ENCODE measurements around the gene MRPL40.

Gene MRPL40

DNA sequence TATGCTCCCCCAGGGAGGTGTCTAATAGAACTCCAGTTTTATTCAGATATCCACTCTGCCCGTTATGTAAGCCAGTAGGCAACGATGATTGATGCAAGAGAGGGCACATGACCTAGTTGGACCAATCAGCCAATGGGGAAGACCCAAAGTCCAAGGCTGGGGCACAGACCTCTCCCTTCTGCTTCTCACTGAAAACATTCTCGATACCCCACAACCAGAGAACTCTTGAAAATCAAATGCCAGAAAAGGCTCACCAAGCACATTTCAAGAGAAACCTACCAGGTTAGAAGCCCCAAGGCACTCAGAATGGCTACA lies 8.2 kb upstream of the MRPL40 start:
- no peaks in the 10 kb centered on the region for H3K27me3 ChIP-seq (ENCODE audit: insufficient read depth, low read length, poor library complexity, severe bottlenecking)
- peak overlapping the region; percentile 29 for H3K4me2 ChIP-seq (ENCODE audit: low read depth, low read length, poor library complexity, severe bottlenecking)
- no peaks in the 10 kb centered on the region; the same call in 1 of the 2 replicates for H3F3A ChIP-seq (ENCODE audit: low read depth)
- no peak for TF ChIP-seq EZH2phosphoT487 (IDR thresholded peaks at IDR 0.05; ENCODE audit: borderline replicate concordance)
- TF ChIP-seq, protein P1, sequence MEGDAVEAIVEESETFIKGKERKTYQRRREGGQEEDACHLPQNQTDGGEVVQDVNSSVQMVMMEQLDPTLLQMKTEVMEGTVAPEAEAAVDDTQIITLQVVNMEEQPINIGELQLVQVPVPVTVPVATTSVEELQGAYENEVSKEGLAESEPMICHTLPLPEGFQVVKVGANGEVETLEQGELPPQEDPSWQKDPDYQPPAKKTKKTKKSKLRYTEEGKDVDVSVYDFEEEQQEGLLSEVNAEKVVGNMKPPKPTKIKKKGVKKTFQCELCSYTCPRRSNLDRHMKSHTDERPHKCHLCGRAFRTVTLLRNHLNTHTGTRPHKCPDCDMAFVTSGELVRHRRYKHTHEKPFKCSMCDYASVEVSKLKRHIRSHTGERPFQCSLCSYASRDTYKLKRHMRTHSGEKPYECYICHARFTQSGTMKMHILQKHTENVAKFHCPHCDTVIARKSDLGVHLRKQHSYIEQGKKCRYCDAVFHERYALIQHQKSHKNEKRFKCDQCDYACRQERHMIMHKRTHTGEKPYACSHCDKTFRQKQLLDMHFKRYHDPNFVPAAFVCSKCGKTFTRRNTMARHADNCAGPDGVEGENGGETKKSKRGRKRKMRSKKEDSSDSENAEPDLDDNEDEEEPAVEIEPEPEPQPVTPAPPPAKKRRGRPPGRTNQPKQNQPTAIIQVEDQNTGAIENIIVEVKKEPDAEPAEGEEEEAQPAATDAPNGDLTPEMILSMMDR (conservative IDR thresholded peaks at IDR 0.05; ENCODE audit: low read length): no peak
- H3K4me3 ChIP-seq (ENCODE audit: low read length, poor library complexity, severe bottlenecking): no peak overlapping the region
- H3K79me2 ChIP-seq (ENCODE audit: insufficient read depth, low read length): peaks cover 89% of the 10 kb centered on the region
- H3K9me2 ChIP-seq (replicated peaks; ENCODE audit: low read depth, low read length): no peaks in the 10 kb centered on the region
- no peak overlapping the region for H3K9ac ChIP-seq (ENCODE audit: low read depth, low read length, poor library complexity, severe bottlenecking)
- peaks cover 30% of the 10 kb centered on the region for H4K20me1 ChIP-seq (ENCODE audit: insufficient read depth, low read length, poor library complexity, severe bottlenecking)
- H3K4me1 ChIP-seq (ENCODE audit: insufficient read depth, low read length, poor library complexity, severe bottlenecking): peaks cover 53% of the 10 kb centered on the region
- H3K9me3 ChIP-seq (ENCODE audit: insufficient read depth, low read depth, low read length): no peaks in the 10 kb centered on the region
- H3K36me3 ChIP-seq (ENCODE audit: insufficient read depth, low read length): peaks cover 6% of the 10 kb centered on the region; the same call in 1 of the 2 replicates
- H2AFZ ChIP-seq (ENCODE audit: low read length): no peak overlapping the region

DNA sequence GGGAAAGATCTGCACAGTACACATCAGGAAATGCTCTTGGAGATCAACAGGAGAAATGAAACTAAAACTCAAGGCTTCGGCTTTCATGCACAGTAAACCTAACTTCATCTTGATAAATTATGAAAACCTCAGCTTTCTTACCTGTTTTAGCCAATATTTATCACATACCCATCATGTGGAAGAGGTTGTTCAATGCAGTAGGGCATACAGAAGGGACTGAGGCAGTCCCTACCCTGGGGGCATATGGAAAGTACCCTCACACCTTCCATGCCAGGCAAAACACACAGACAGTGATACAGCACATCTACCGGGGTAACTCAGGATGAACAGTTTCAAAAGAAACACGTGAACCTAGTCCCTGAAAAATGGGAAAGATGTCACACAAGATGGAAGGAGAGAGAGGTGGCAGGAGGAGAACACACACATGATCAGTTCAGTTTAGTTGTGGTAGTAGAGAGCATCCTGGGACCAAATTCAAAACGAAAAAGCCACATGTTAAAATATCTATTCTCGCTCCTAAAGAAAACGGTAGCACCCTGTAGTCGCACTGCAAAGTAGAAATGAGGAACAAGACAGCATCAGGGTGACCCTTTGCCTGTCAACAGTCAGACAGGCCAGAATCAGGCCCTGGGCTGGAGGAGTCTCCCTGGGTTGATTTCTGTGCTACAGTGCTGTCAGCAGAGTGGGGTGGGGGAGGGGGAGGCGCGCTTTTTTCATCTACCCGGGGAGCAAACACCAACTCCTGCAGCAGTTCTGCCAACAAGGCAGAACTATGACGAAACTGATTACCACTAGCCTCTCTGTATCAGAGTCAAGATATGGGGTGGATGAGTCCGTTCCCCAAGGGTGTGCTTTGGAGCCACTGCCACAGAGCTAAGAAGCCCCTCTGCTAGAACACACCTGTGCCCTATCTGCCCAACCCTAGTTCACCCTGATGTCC lies 2.1 kb upstream of the MRPL40 start:
- H3K4me1 ChIP-seq (ENCODE audit: insufficient read depth, low read length, poor library complexity, severe bottlenecking): peaks cover 33% of the 10 kb centered on the region
- TF ChIP-seq EZH2phosphoT487 (IDR thresholded peaks at IDR 0.05; ENCODE audit: borderline replicate concordance): no peak
- TF ChIP-seq, protein P1 (conservative IDR thresholded peaks at IDR 0.05; ENCODE audit: low read length): no peak
- peaks cover 8% of the 10 kb centered on the region; the same call in 1 of the 2 replicates for H3K36me3 ChIP-seq (ENCODE audit: insufficient read depth, low read length)
- peak overlapping the region; percentile 89 for H3K9ac ChIP-seq (ENCODE audit: low read depth, low read length, poor library complexity, severe bottlenecking)
- H2AFZ ChIP-seq (ENCODE audit: low read length): no peak overlapping the region
- H3F3A ChIP-seq (ENCODE audit: low read depth): no peaks in the 10 kb centered on the region
- H3K9me3 ChIP-seq (ENCODE audit: insufficient read depth, low read depth, low read length): no peaks in the 10 kb centered on the region
- H3K4me3 ChIP-seq (ENCODE audit: low read length, poor library complexity, severe bottlenecking): peak overlapping the region; percentile 93
- no peaks in the 10 kb centered on the region for H3K27me3 ChIP-seq (ENCODE audit: insufficient read depth, low read length, poor library complexity, severe bottlenecking)
- peaks cover 37% of the 10 kb centered on the region for H4K20me1 ChIP-seq (ENCODE audit: insufficient read depth, low read length, poor library complexity, severe bottlenecking)
- peaks cover 73% of the 10 kb centered on the region for H3K79me2 ChIP-seq (ENCODE audit: insufficient read depth, low read length)
- peak overlapping the region; percentile 85 for H3K4me2 ChIP-seq (ENCODE audit: low read depth, low read length, poor library complexity, severe bottlenecking)
- H3K9me2 ChIP-seq (replicated peaks; ENCODE audit: low read depth, low read length): no peaks in the 10 kb centered on the region

DNA sequence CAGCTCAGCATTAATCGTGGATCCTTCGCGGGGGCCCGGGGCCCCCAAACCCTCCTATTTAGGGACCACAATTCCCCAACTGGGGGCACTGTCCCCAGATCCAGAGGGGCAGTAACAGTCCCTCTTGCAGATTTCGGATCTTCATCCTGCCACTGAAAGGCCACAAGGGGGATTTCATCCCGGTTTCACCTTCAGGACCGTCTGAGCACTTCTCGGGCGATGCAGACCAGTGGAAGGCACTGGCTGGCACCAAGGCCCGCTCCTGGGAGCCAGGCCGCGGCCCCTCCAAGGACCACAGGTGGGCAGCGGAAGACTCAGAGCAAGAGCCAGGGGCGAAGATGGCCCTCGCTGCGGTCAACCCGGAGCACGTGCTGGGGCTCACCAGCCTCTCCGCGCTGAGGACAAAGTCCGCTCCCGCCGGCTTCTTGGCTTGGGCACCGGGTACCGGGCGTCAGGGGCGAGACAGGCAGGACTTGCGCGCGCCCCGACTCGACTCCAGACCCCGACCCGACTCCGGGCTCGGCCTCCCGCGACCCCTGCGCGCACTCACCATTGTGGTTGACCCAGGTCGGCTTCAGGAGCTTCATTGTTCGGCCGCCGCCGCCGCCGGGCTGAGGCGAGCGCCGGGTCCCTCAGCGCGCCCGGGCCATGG lies 1.3 kb upstream of the MRPL40 start:
- peaks cover 66% of the 10 kb centered on the region for H3K79me2 ChIP-seq (ENCODE audit: insufficient read depth, low read length)
- H3K4me1 ChIP-seq (ENCODE audit: insufficient read depth, low read length, poor library complexity, severe bottlenecking): peaks cover 32% of the 10 kb centered on the region
- peak overlapping the region; percentile 89 for H3K9ac ChIP-seq (ENCODE audit: low read depth, low read length, poor library complexity, severe bottlenecking)
- no peak overlapping the region for H2AFZ ChIP-seq (ENCODE audit: low read length)
- no peaks in the 10 kb centered on the region for H3K9me3 ChIP-seq (ENCODE audit: insufficient read depth, low read depth, low read length)
- no peaks in the 10 kb centered on the region for H3K9me2 ChIP-seq (replicated peaks; ENCODE audit: low read depth, low read length)
- no peaks in the 10 kb centered on the region for H3K27me3 ChIP-seq (ENCODE audit: insufficient read depth, low read length, poor library complexity, severe bottlenecking)
- H3F3A ChIP-seq (ENCODE audit: low read depth): no peaks in the 10 kb centered on the region
- TF ChIP-seq, protein P1 (conservative IDR thresholded peaks at IDR 0.05; ENCODE audit: low read length): peak; percentile 33; the same call in 1 of the 2 replicates
- no peak for TF ChIP-seq EZH2phosphoT487 (IDR thresholded peaks at IDR 0.05; ENCODE audit: borderline replicate concordance)
- peaks cover 12% of the 10 kb centered on the region; the same call in 1 of the 2 replicates for H3K36me3 ChIP-seq (ENCODE audit: insufficient read depth, low read length)
- peak overlapping the region; percentile 93 for H3K4me3 ChIP-seq (ENCODE audit: low read length, poor library complexity, severe bottlenecking)
- H4K20me1 ChIP-seq (ENCODE audit: insufficient read depth, low read length, poor library complexity, severe bottlenecking): peaks cover 35% of the 10 kb centered on the region
- H3K4me2 ChIP-seq (ENCODE audit: low read depth, low read length, poor library complexity, severe bottlenecking): peak overlapping the region; percentile 85

All from Loucy (cell line).